ENCODE data around the gene PRORP. TPM values are rescaled to one million over a fixed set of nuclear protein-coding genes. Genes with fewer than 3 reads are reported as not detected.
A peak's percentile ranks its signal among the peaks of the same experiment; 100 is the strongest.

PRORP gene
- total and polyA plus RNA-seq, 2 donors (not counting 3 experiments of a cell fraction or from before 2014, with no cell fraction given) = 28.8 to 36.9 TPM

DNA sequence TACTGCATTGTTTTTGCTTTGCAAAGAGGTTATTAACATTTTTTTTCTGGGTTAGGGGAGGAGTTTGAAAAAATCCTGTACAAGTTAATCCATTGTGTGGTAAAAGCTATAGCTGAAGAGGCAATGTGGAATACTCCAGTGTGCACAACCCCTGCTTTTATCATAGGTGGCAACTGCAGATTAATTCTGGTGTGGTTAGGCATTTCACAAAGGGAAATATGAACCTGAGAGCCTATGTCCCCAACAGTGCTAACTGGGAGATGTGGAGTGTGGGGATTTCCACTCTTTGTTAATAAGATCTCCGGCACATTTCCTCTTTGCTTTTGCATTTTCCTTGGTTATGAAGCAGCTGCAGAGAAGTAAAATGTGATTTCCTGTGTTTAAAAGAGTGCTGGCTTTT, 33.6 kb downstream of the PRORP start:
- no TSS peak for BruUV-seq (replicated peaks)
- Histone ChIP-seq H2AFZ (ENCODE audit: low read depth, low read length) (no peak overlapping the region), H3K27me3 (ENCODE audit: control insufficient read depth in 2 of 2, insufficient read depth in 2 of 2, low read length in 2 of 2) (no peaks in the 10 kb centered on the region), H3K4me3 (replicated peaks in 1 of 3; ENCODE audit: insufficient read depth in 1 of 3, low read depth in 1 of 3, low read length in 3 of 3) (peak overlapping the region in 1 of 3 experiments; percentile 0), H4K20me1 (replicated peaks; ENCODE audit: control insufficient read depth, extremely low read depth, insufficient read depth, low read length) (peaks cover 2% of the 10 kb centered on the region), H3K36me3 (ENCODE audit: control insufficient read depth in 2 of 2, extremely low read depth in 1 of 2, insufficient read depth in 2 of 2, low read length in 2 of 2) (no peaks in the 10 kb centered on the region), H3K79me2 (ENCODE audit: control insufficient read depth, insufficient read depth, low read length) (no peaks in the 10 kb centered on the region), H3K4me2 (ENCODE audit: insufficient read depth, low read length) (peak overlapping the region; percentile 33), H3K27ac (ENCODE audit: insufficient read depth, low read depth, low read length) (peak overlapping the region; percentile 42), H3K9me1 (replicated peaks; ENCODE audit: control insufficient read depth, extremely low read depth, insufficient read depth, low read length) (no peaks in the 10 kb centered on the region), H3K9ac (replicated peaks; ENCODE audit: extremely low read depth, insufficient read depth, low read length) (no peak overlapping the region), H3K9me3 (replicated peaks; ENCODE audit: control insufficient read depth, insufficient read depth, low read length) (no peaks in the 10 kb centered on the region), H3K4me1 (ENCODE audit: control insufficient read depth, extremely low read depth, insufficient read depth, low read length) (peaks cover 31% of the 10 kb centered on the region)
- DNase-seq (ENCODE audit: low read depth, low spot score) = peak; percentile 87
- POLR2A ChIA-PET = interaction anchor here (0.6 kb wide), 1 partner anchor 249 kb away, joined by 3 read pairs; the partner anchor contains the start of gene NFKBIA
- FAIRE-seq = peak; percentile 84
- TF ChIP-seq FOS (IDR thresholded peaks at IDR 0.05; ENCODE audit: borderline replicate concordance, insufficient read depth, low read length) (no peak), POLR2A (IDR thresholded peaks at IDR 0.05; ENCODE audit: low read depth, low read length) (no peak), JUN (IDR thresholded peaks at IDR 0.05; ENCODE audit: borderline replicate concordance, insufficient read depth, insufficient read length, low read depth) (no peak), MYC (IDR thresholded peaks at IDR 0.05; ENCODE audit: low read depth, low read length) (no peak), GATA2 (IDR thresholded peaks at IDR 0.05; ENCODE audit: insufficient read depth, insufficient read length, low read depth, low read length) (no peak), EZH2 (IDR thresholded peaks at IDR 0.05; ENCODE audit: borderline replicate concordance, low read depth, low read length, severe bottlenecking) (no peak), POLR2AphosphoS5 (IDR thresholded peaks at IDR 0.05; ENCODE audit: insufficient read depth, low read depth, low read length) (no peak)
- TF ChIP-seq, protein P1, sequence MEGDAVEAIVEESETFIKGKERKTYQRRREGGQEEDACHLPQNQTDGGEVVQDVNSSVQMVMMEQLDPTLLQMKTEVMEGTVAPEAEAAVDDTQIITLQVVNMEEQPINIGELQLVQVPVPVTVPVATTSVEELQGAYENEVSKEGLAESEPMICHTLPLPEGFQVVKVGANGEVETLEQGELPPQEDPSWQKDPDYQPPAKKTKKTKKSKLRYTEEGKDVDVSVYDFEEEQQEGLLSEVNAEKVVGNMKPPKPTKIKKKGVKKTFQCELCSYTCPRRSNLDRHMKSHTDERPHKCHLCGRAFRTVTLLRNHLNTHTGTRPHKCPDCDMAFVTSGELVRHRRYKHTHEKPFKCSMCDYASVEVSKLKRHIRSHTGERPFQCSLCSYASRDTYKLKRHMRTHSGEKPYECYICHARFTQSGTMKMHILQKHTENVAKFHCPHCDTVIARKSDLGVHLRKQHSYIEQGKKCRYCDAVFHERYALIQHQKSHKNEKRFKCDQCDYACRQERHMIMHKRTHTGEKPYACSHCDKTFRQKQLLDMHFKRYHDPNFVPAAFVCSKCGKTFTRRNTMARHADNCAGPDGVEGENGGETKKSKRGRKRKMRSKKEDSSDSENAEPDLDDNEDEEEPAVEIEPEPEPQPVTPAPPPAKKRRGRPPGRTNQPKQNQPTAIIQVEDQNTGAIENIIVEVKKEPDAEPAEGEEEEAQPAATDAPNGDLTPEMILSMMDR (IDR thresholded peaks at IDR 0.05; ENCODE audit: extremely low read depth in 1 of 2, insufficient read depth in 1 of 2, low read depth in 1 of 2, low read length in 2 of 2) = no peak
- TF ChIP-seq, protein P2, sequence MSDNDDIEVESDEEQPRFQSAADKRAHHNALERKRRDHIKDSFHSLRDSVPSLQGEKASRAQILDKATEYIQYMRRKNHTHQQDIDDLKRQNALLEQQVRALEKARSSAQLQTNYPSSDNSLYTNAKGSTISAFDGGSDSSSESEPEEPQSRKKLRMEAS (IDR thresholded peaks at IDR 0.05; ENCODE audit: insufficient read depth, insufficient read length) = no peak
- intact Hi-C loops (cut with micrococcal nuclease) (no loop called here), dilution Hi-C loops (cut with MboI; ENCODE audit: extremely low pct_ligation_motif_present, low sequenced_read_pairs) (no loop called here)
- CTCF ChIA-PET = interaction anchor here (0.5 to 2.1 kb wide), 9 partner anchors 12 to 297 kb away, joined by 3 to 10 read pairs (median 4); no protein-coding TSS in a partner anchor
